CD14-positive monocyte (primary cell): ENCODE results near the gene SLC40A1. TPM values are rescaled to one million over a fixed set of nuclear protein-coding genes. Genes with fewer than 3 reads are reported as not detected.
A peak's percentile ranks its signal among the peaks of the same experiment; 100 is the strongest.

Experiments used
- DNase-seq, 3 donors: peaks; one replicate each; pipeline ENCODE4 v3.0.0-alpha.2; 2011 to 2022
- H2AFZ ChIP-seq: 2 replicates; pipeline ENCODE4 v1.6.0; 2012; ENCODE audit warnings: mild to moderate bottlenecking, low read depth, low read length, inconsistent platforms; ENCODE audit not compliant: insufficient read depth, poor library complexity, severe bottlenecking
- H3K27ac ChIP-seq, 2 donors: 1 replicate in 1 of 2; 2 replicates in 1 of 2; pipeline ENCODE4 v1.5.1; 2012 to 2013; ENCODE audit warnings: low read length in 2 of 2, control low read depth in 1 of 2, inconsistent platforms in 1 of 2, low read depth in 1 of 2, mild to moderate bottlenecking in 1 of 2
- H3K27me3 ChIP-seq, 2 donors: one replicate each; pipeline versions ENCODE4 v1.6.0 to v1.6.1; 2011 to 2013; ENCODE audit warnings: low read length in 2 of 2; ENCODE audit not compliant: control insufficient read depth in 2 of 2, insufficient read depth in 2 of 2
- H3K36me3 ChIP-seq, 2 donors: replicated peaks in 1 of 2; 1 replicate in 1 of 2; 2 replicates in 1 of 2; pipeline versions ENCODE4 v1.5.1 to v1.6.1; 2012 to 2013; ENCODE audit warnings: low read length in 2 of 2, control low read depth in 1 of 2, inconsistent platforms in 1 of 2, mild to moderate bottlenecking in 1 of 2; ENCODE audit not compliant: insufficient read depth in 2 of 2, control insufficient read depth in 1 of 2
- H3K4me1 ChIP-seq, 2 donors: 1 replicate in 1 of 2; 2 replicates in 1 of 2; pipeline versions ENCODE4 v1.5.1 to v1.6.1; 2012 to 2013; ENCODE audit warnings: low read length in 2 of 2, control low read depth in 1 of 2, inconsistent platforms in 1 of 2, mild to moderate bottlenecking in 1 of 2, moderate library complexity in 1 of 2; ENCODE audit not compliant: insufficient read depth in 2 of 2, control insufficient read depth in 1 of 2
- H3K4me2 ChIP-seq: replicated peaks from 2 replicates; pipeline ENCODE3; 2012; ENCODE audit warnings: low read length, moderate library complexity, mild to moderate bottlenecking; ENCODE audit not compliant: poor library complexity, severe bottlenecking; ENCODE audit errors: extremely low read depth
- H3K4me3 ChIP-seq, 3 experiments: fragments of 200-600 bp in 1 of 3; sonication (generic) in 1 of 3; replicated peaks in 1 of 3; 1 replicate in 2 of 3; 2 replicates in 1 of 3; pipeline ENCODE4 v1.5.1; 2011 to 2013; ENCODE audit warnings: low read length in 3 of 3, mild to moderate bottlenecking in 3 of 3, control low read depth in 2 of 3, low read depth in 2 of 3, inconsistent platforms in 1 of 3, moderate library complexity in 1 of 3
- H3K79me2 ChIP-seq: 2 replicates; pipeline ENCODE4 v1.6.0; 2012; ENCODE audit warnings: mild to moderate bottlenecking, control low read depth, inconsistent platforms, low read length, moderate library complexity; ENCODE audit not compliant: insufficient read depth
- H3K9ac ChIP-seq: 2 replicates; pipeline ENCODE4 v1.6.0; 2017; ENCODE audit warnings: low read length, mild to moderate bottlenecking; ENCODE audit not compliant: insufficient read depth, poor library complexity, severe bottlenecking
- H3K9me3 ChIP-seq, 2 donors: replicated peaks in 1 of 2; 1 replicate in 1 of 2; 2 replicates in 1 of 2; pipeline versions ENCODE4 v1.5.1 to v1.6.1; 2012 to 2013; ENCODE audit warnings: low read length in 2 of 2, control low read depth in 1 of 2; ENCODE audit not compliant: control insufficient read depth in 1 of 2, insufficient read depth in 1 of 2
- H4K20me1 ChIP-seq: 2 replicates; pipeline ENCODE4 v1.6.0; 2012; ENCODE audit warnings: mild to moderate bottlenecking, low read length, control low read depth, moderate library complexity; ENCODE audit not compliant: insufficient read depth
- H3K27ac Mint-ChIP-seq, 7 donors: one replicate each; pipeline ENCODE4 v1.8.0; 2020; ENCODE audit warnings: mild to moderate bottlenecking in 7 of 7, mixed read lengths in 7 of 7, moderate library complexity in 6 of 7, inconsistent platforms in 2 of 7
- H3K27me3 Mint-ChIP-seq, 3 donors: one replicate each; pipeline ENCODE4 v1.8.0; 2021 to 2022; ENCODE audit warnings: low read depth in 3 of 3, mild to moderate bottlenecking in 3 of 3, mixed read lengths in 3 of 3, moderate library complexity in 3 of 3, inconsistent platforms in 1 of 3
- H3K36me3 Mint-ChIP-seq, 2 donors: one replicate each; pipeline ENCODE4 v1.8.0; 2020; ENCODE audit warnings: mixed read lengths in 2 of 2, inconsistent platforms in 1 of 2, mild to moderate bottlenecking in 1 of 2
- H3K4me1 Mint-ChIP-seq: one replicate; pipeline ENCODE4 v1.8.0; 2020; ENCODE audit warnings: mild to moderate bottlenecking, mixed read lengths
- H3K4me3 Mint-ChIP-seq, 2 donors: one replicate each; pipeline ENCODE4 v1.8.0; 2020; ENCODE audit warnings: mild to moderate bottlenecking in 2 of 2, mixed read lengths in 2 of 2, moderate library complexity in 1 of 2
- H3K9me3 Mint-ChIP-seq, 7 donors: one replicate each; pipeline ENCODE4 v1.8.0; 2020 to 2022; ENCODE audit warnings: mixed read lengths in 7 of 7, mild to moderate bottlenecking in 6 of 7, moderate library complexity in 6 of 7, inconsistent platforms in 2 of 7
- WGBS: methylation state at CpG from one replicate; pipeline ENCODE4 v1.1.5; 2013; ENCODE audit warnings: missing lambda C conversion rate; ENCODE audit not compliant: insufficient coverage; 5-methylcytosine and 5-hydroxymethylcytosine counted together
- intact Hi-C, 2 donors: fragments of 100-400 bp; cut with micrococcal nuclease; formaldehyde crosslinking; loops; one replicate each; pipeline versions ENCODE4 v1.15.0 to v1.15.1; 2023
- polyA plus RNA-seq, 3 donors: library from polyadenylated mRNA; depleted of rRNA in 1 of 3; unstranded in 2 of 3; stranded (reverse) in 1 of 3; fragments of 300-500 nt in 2 of 3; fragments of >200 nt in 1 of 3; fragmentation: Illumina TruSeq in 2 of 3; gene quantifications; 1 replicate in 2 of 3; 2 replicates in 1 of 3; pipeline ENCODE4 v1.2.3, GENCODE V29; 2012 to 2021
- TF ChIP-seq, protein P1 (sequence below): fragments of 200-600 bp; IDR thresholded peaks from one replicate; pipeline ENCODE4 v1.8.0; 2022; ENCODE audit warnings: antibody characterized with exemption, mild to moderate bottlenecking

Gene SLC40A1
- polyA plus RNA-seq, 3 donors: 7.9 to 91.6 (median 90.4) TPM

DNA sequence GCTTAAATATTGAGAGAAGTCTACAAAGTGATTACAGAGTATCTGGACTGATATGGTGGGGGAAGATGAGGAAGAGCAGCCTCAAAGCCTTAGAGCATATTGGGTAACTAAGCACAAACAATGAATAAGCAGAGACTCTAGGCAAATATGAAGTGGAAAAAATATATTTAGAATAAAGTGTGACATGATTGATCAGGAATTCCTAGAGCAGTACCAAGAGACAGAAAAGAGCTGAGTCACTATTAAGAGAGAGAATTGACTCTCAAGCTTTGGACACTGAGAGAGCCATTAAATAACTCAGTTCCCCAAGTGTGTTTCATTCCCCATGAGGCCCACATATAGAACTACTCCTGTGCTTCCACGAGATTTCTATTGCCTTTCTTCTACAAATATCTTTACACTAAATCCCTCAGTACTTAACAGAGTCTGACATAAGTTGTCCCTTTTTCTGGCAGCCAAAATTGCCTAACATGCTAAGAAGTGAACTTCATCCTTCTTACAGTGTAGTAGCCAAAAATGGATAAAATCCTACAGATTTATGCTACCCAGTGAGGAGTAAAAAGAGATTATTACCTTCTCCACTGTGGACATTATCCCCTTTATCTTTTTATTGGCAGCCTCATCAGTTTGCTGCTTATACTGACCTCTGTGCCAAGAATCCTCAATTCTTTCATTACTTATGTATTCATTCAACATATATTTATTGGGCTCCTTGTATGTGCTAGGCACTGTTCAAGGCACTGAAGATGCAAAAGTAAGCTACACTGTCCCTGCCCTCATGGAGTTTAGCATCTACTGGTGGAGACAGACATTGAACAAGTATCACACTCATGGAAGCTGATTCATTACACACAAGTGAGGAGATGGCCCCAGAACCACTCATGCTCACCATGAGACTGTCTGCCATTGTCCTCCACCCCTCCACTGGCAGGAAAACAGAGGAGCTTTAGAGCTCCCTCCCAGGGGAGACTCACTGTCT, 45.4 kb downstream of the SLC40A1 start:
- Histone ChIP-seq H3K9me3 (no peaks in the 10 kb centered on the region), H2AFZ (no peak overlapping the region), H3K27me3 (no peaks in the 10 kb centered on the region), H3K4me2 (no peak overlapping the region), H3K4me1 (peaks cover 34 to 36% of the 10 kb centered on the region in 2 donors), H3K4me3 (no peak overlapping the region), H4K20me1 (no peaks in the 10 kb centered on the region), H3K79me2 (no peaks in the 10 kb centered on the region), H3K27ac (peak overlapping the region in 1 of 2 donors; percentile 48), H3K9ac (no peak overlapping the region), H3K36me3 (no peaks in the 10 kb centered on the region)
- TF ChIP-seq, protein P1, sequence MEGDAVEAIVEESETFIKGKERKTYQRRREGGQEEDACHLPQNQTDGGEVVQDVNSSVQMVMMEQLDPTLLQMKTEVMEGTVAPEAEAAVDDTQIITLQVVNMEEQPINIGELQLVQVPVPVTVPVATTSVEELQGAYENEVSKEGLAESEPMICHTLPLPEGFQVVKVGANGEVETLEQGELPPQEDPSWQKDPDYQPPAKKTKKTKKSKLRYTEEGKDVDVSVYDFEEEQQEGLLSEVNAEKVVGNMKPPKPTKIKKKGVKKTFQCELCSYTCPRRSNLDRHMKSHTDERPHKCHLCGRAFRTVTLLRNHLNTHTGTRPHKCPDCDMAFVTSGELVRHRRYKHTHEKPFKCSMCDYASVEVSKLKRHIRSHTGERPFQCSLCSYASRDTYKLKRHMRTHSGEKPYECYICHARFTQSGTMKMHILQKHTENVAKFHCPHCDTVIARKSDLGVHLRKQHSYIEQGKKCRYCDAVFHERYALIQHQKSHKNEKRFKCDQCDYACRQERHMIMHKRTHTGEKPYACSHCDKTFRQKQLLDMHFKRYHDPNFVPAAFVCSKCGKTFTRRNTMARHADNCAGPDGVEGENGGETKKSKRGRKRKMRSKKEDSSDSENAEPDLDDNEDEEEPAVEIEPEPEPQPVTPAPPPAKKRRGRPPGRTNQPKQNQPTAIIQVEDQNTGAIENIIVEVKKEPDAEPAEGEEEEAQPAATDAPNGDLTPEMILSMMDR: no peak
- peaks cover 0 to 4% (median 2%) of the 10 kb centered on the region in 7 donors for H3K9me3 Mint-ChIP-seq
- H3K4me3 Mint-ChIP-seq: no peak overlapping the region
- H3K27me3 Mint-ChIP-seq: peaks cover 0 to 3% (median 0%) of the 10 kb centered on the region in 3 donors
- no CpG with 5 or more reads among the region's 1 CpG for WGBS
- intact Hi-C loops: no loop called here
- DNase-seq: no peak
- peaks cover 39% of the 10 kb centered on the region for H3K4me1 Mint-ChIP-seq
- H3K36me3 Mint-ChIP-seq: no peaks in the 10 kb centered on the region
- H3K27ac Mint-ChIP-seq: peak overlapping the region in 3 of 7 donors; percentile 27 to 57 (median 42)

DNA sequence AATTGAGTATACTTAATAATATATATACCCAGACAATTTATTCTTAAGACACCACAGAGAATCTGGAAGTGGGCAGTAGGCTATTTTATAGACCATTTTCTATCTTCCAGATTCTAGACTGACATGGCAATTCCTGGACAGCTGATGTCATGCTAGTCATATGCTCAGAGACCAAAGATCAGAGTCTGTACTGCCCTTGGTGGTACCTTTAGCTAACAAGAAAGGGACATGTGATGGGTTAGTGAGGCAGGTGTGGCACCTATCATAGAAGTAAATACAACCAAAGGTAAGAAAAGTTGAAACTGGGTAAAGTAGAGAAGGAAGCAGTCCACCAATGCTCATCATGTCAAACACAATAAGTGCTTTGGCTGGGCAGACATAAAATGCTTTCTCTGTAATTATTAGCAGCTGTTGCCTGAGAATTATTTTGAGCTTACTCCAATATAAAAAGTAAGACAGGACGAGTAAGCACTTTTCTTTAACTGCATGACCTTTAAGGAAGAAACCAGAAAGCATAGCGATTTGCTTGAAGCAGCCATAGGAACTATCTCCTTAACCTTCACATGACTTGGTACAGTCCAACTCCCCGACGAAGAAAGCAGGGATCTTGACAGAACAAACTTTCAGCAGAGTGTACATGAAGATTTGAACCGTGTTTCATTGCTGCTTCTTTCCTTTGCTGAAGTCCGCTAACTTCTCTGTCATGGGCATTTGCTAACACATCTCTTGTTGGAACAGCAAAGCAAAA, 47.1 kb downstream of the SLC40A1 start:
- Histone ChIP-seq H3K27ac (no peak overlapping the region), H3K9ac (no peak overlapping the region), H3K9me3 (no peaks in the 10 kb centered on the region), H3K36me3 (no peaks in the 10 kb centered on the region), H3K4me1 (peaks cover 34 to 36% of the 10 kb centered on the region in 2 donors), H4K20me1 (no peaks in the 10 kb centered on the region), H3K4me2 (no peak overlapping the region), H2AFZ (no peak overlapping the region), H3K27me3 (no peaks in the 10 kb centered on the region), H3K4me3 (no peak overlapping the region), H3K79me2 (no peaks in the 10 kb centered on the region)
- Mint-ChIP-seq H3K36me3 (no peaks in the 10 kb centered on the region), H3K27ac (no peak overlapping the region), H3K27me3 (no peaks in the 10 kb centered on the region), H3K4me1 (peaks cover 39% of the 10 kb centered on the region), H3K4me3 (no peak overlapping the region), H3K9me3 (peaks cover 0 to 4% (median 0%) of the 10 kb centered on the region in 7 donors)
- intact Hi-C loops: no loop called here
- 100% methylated on average over 6 of the region's 6 CpGs for WGBS
- TF ChIP-seq, protein P1: no peak
- DNase-seq: no peak
